ENCODE measurements around the gene CXCL5.

DNA sequence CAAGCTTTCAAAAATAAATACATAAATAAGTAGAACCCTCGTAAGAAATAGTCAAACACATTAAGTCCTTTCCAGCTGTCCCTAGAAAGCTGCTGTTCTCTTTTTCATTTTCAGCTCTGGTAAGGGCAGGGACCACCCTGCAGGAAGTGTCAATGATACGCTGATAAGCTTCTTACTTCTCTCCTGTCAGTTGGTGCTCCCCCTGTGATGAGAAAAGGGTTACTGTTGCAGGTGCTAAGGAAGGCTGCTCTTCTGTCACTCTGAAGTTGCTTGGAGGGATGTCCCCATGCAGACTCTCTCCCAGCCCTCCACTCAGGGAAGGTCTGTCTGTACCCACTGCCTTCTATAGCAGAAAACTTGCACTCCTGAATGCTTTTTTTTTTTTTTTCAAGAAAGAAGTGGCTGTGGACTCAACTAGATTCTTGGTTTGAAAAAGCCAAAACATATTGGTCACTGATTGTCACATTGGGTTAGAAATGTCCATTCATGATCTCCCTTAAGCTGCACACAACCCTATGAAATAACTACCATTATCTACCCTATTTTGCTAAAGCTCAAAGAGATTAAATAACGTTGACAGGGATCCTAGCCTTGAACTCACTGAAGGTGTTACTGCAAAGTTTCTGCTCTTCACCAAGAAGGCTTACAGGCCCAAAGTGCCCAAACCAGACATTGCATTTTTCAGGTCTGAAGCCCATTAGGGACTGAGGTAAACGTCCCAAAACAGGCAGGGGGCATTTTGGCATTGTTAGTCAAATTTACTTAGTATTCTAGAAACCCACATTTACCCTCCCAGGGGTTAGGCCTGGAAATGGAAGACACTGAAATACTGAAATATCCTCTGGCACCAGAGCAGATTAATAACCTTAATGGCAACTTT lies 38.8 kb upstream of the CXCL5 start:
- TF ChIP-seq, protein P1, sequence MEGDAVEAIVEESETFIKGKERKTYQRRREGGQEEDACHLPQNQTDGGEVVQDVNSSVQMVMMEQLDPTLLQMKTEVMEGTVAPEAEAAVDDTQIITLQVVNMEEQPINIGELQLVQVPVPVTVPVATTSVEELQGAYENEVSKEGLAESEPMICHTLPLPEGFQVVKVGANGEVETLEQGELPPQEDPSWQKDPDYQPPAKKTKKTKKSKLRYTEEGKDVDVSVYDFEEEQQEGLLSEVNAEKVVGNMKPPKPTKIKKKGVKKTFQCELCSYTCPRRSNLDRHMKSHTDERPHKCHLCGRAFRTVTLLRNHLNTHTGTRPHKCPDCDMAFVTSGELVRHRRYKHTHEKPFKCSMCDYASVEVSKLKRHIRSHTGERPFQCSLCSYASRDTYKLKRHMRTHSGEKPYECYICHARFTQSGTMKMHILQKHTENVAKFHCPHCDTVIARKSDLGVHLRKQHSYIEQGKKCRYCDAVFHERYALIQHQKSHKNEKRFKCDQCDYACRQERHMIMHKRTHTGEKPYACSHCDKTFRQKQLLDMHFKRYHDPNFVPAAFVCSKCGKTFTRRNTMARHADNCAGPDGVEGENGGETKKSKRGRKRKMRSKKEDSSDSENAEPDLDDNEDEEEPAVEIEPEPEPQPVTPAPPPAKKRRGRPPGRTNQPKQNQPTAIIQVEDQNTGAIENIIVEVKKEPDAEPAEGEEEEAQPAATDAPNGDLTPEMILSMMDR (IDR thresholded peaks at IDR 0.05): no peak
- no peak for TF ChIP-seq POLR2A (IDR thresholded peaks at IDR 0.05)
